AML-193 (cell line): ENCODE measurements around the gene FCER1A.
"Not testable (repeated sequence)": the region's sequence is repeated elsewhere in the genome, so short reads cannot be mapped to it uniquely, and the experiment has no call there.

ENCODE experiments used
- DNase-seq, 2 experiments: peaks; one replicate each; lab custom pipeline; 2025; lab: John Stamatoyannopoulos, UW

The FCER1A gene

GRCh38 chr1:159302095-159302494 lies at the start of gene FCER1A:
FCER1A (plus strand) TSS chr1:159302336; CDS start chr1:159302365, 29 bp downstream.
- no peak for DNase-seq

GRCh38 chr1:159261311-159261710 lies 40.8 kb upstream of the FCER1A start:
- no peak for DNase-seq

- DNase-seq, result no peak
Measured at GRCh38 chr1:159261721-159262494, 40.2 kb upstream of the FCER1A start.

GRCh38 chr1:159266832-159267231 lies 35.3 kb upstream of the FCER1A start:
- DNase-seq, result no peak

GRCh38 chr1:159274631-159275030 lies 27.5 kb upstream of the FCER1A start:
- no peak for DNase-seq

- no peak for DNase-seq
Measured at GRCh38 chr1:159275891-159276290, 26.2 kb upstream of the FCER1A start.

GRCh38 chr1:159279773-159280172 lies 22.4 kb upstream of the FCER1A start:
- DNase-seq, result no peak

- no peak for DNase-seq
Measured at GRCh38 chr1:159282118-159282517, 20.0 kb upstream of the FCER1A start.

GRCh38 chr1:159289060-159289459 lies 13.1 kb upstream of the FCER1A start:
- no peak for DNase-seq

- DNase-seq, result peak; percentile 37 to 45
Measured at GRCh38 chr1:159291424-159291823, 10.7 kb upstream of the FCER1A start.

- DNase-seq, result no peak
Measured at GRCh38 chr1:159296706-159297375, 5.3 kb upstream of the FCER1A start.

- no peak for DNase-seq
Measured at GRCh38 chr1:159300146-159300545, 2.0 kb upstream of the FCER1A start.

- no peak for DNase-seq
Measured at GRCh38 chr1:159307346-159308020, 5.3 kb downstream of the FCER1A start.

- no peak for DNase-seq
Measured at GRCh38 chr1:159311679-159312078, 9.5 kb downstream of the FCER1A start.

GRCh38 chr1:159315381-159315780 lies 13.2 kb downstream of the FCER1A start:
- peak; percentile 33 to 38 for DNase-seq

- no peak for DNase-seq
Measured at GRCh38 chr1:159318784-159319551, 16.8 kb downstream of the FCER1A start.

GRCh38 chr1:159334797-159335196 lies 32.7 kb downstream of the FCER1A start:
- DNase-seq, result no peak

GRCh38 chr1:159338018-159338417 lies 35.9 kb downstream of the FCER1A start:
- no peak for DNase-seq

GRCh38 chr1:159339536-159339935 lies 37.4 kb downstream of the FCER1A start:
- DNase-seq, result no peak

- DNase-seq, result no peak
Measured at GRCh38 chr1:159341736-159342135, 39.6 kb downstream of the FCER1A start.

- DNase-seq, result no peak
Measured at GRCh38 chr1:159342761-159343425, 40.8 kb downstream of the FCER1A start.

- not testable (repeated sequence) for DNase-seq
Measured at GRCh38 chr1:159349374-159349773, 47.2 kb downstream of the FCER1A start.
